ENCODE results near the gene CNTN4.
"Not testable (repeated sequence)": the region's sequence is repeated elsewhere in the genome, so short reads cannot be mapped to it uniquely, and the experiment has no call there.

Gene CNTN4

DNA sequence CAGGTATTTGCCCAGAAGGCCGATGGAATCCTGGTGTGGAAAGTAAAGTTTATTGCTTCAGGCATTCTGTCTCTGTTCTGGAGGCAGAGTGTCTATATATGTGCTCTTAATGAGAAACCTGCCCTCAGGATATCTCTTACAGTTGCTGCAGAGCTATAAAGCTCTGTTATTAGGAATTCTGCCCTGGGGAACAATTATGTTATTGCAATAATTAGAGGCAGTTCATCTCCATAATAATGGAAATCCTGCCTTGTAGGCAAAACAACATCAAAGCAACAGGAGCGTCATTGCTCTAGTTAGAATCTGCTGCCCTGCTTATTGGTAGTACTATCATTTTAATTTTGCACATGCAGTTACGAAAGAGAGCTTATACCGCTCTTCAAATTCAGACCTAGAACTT is 835.9 kb downstream of the CNTN4 start:
- DNase-seq = no peak

DNA sequence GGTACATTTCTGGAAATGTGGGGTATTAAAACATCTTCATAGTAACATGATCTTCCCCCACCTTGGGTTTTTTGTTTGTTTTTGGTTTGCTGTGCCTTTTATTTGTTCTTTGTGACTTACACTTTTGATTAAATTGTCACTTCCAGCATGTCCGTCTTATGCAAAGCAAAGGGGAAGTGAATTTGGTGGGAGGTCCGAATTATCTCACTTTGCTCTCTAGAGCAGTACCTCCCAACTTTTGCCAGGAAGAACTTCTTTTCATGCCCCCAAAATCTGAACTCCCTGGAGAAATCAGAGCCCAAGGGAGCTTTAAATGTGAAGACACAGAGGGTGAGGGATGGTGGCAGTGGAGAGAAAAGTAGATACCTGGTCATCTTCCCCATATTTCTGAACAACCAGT is 838.4 kb downstream of the CNTN4 start:
- DNase-seq = no peak

DNA sequence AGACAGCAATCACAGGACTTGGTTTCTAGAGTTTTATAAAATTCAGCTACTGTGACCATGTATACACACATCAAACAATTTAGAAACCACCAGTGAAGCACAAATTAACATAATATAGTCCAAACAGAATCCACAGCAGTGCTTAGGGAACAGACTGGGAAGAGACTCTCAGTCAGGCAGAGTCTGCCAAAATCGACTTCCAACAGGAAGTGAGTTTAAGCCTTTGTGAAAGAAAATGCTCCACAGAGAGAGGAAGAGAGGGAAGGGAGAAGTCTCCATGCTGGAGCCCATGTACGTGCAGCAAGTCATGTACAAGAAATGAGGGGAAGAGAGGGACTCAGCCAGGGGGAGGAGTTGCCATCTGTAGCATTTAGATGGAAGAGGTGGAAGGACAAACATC is 838.9 kb downstream of the CNTN4 start:
- DNase-seq = no peak

DNA sequence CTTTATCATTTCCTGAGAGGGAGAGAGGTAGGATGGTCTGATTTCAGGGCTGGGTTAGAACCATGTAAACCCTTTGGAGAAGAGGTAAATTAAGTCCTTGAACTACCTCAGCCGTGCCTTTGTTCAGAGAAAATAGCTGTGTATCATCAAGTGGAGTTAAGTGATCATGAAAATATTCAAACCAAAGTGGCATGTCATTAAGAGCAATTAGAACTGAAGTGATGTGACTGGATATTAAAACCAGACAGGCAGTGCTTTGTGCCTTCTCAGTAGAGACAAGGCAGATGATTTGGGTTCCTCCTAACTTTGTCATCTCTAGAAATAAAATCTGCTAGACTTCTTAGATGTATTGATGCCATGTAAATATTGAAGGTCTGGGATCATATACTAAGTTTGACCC is 840.0 kb downstream of the CNTN4 start:
- no peak for DNase-seq

DNA sequence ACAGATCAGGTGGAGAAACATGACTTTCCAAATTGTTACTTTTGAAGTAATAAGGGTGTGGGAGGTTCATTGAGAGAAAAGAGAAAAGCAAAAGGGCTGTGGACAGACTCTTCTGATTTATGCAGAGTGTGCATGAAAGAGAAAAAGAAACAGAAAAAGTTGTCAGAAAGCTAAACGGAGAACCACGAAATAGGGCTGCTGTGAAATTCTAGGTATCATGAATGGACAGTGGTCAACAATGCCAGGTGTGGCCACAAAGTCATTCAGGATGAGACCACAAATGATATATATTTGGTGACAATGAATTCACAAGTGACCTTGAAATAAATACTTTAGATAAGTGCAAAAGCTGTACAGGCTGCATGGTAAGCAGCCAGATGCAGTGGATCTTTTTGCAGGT is 841.4 kb downstream of the CNTN4 start:
- DNase-seq = no peak

DNA sequence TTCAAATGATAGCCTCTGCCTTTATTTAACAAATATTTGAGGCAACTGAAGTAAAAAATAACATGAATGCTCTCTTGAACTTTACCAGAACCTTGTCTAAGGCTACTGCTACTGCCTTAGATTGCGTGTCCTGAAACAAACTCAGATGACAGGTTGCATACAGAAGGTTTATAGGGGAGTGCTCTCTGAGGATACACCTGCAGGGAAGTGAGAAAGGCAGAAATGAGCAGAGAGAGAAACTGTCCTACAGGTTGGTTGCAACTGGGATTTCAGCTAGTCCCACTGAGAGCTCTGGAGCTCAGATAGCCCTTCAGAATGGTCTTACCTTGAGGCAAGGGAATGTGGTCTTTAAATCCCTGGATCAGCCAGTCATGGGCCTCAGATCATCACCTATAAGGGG is 846.0 kb downstream of the CNTN4 start:
- no peak for DNase-seq

DNA sequence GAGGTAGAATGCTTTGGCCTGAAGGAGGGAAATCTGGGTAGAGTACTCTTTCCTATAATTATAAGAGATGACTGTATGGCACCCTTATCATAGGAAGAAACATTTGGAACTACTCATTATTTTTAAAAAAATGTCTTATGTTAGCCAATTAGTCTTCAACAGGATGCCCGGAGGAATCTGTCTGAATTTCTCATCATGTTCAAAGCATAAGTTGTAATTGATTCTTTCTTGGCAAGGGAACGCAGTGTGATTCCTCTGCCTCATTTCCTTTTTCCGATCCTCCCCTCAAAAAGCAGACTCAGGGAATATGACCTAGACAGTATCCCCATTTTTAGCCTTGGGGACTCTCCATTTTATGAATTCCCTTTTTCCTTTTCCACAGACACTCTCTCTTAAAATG is 846.5 kb downstream of the CNTN4 start:
- no peak for DNase-seq

DNA sequence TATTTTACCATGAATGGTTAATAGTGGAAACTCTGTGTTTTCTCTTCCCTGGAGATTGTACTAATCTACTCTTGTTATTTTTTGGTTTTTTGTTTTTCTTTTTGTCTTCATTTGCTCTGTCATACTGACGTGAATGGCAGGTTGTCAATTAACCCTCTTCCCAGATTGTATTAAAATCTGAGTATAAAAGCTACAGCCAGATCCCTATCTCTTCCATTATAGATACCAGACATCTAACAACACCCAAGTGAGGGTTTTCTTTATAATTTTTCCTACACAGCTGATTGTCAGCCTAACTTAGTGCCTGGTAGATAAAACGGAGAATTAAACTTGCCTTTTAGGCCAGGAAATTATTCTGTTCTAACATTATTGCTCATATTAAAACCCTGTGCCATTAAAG is 848.9 kb downstream of the CNTN4 start:
- DNase-seq = no peak

DNA sequence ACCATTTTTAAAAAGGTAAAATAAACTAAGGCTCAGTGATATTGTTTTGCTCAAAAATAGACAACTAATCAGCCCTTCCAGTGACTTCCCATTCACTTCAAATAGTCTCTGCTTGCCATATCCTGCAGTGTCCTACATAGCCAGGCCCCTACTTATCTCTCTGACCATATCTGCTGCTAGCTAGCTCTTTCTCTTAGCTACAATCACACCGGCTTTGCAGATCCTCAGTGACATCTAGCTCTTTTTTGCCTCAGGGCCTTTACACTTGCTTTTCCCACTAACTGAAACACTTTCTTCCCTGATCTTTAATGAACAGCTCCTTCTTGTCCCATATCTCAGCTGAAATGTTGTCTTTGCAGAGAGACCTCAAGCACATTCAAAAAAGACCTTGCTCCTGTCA is 850.2 kb downstream of the CNTN4 start:
- DNase-seq = no peak

DNA sequence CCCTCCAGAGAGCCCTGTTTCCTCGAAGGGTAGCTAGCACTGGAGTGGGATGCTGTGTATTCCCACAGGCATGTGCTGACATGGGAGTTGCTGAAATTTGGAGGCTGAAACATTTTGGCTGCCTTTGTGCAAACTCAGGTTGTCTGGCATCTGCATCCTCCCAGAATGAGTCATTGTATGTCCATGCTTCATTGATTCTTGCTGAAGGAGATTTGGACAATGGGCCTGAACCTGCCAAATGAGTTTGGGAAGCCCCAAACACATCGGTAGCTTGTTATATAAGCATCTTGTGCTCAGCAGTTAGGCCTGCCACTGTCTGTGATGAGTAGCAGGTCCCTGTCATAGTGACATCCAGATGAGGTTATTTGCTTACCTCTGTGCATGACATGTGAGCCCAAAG is 851.5 kb downstream of the CNTN4 start:
- no peak for DNase-seq

DNA sequence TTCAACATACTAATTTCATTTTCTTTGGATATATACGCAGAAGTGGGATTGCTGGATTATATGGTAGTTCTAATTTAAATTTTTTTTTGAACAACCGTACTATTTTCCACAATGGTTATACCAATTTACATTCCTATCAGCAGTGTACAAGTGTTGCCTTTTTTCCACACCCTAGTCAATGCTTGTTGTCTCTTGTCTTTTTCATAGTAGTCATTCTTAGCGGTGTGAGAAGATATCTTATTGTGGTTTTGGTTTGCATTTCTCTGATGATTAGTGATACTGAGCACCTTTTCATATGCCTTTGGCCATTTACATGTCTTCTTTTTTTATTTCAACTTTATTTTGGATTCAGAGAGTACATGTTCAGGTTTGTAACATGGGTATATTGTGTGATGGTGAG is 858.4 kb downstream of the CNTN4 start:
- no peak for DNase-seq

DNA sequence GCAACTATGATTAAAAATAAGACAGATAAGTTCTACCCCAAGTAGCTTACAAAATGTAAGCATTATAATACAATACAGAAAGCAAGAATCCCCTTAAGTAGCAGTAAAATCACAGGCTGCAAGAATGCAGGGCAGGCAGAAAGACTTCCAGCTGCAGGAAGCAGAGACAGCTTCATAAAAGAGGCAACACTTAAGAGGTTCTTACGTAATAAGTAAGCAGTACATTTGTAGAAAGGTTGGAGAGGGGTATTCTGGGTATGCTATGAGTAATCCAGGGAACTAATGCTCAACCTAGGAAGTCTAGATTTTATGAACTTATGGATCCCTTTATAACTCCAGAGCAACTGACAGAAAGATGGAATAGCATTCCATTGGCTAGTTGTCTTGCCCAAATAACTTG is 859.9 kb downstream of the CNTN4 start:
- DNase-seq = no peak

DNA sequence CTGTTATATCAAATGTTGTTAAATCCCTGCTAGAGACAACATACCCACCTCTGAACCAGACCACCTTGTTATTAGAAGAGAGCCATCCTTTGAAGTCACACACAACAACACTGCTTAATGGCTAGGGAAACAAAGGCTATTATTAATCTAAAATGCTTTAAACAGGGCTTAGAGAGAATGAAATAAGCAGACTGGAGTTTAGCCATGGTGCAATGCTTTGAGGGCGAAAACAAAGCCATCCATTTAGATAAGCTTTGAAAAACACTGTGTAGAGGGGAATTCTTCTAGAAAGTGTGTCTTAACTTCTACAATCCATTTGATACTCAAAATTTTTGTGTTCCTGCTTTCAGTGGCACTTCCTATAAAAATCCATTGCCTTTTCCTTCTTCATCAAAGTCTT is 862.9 kb downstream of the CNTN4 start:
- no peak for DNase-seq

DNA sequence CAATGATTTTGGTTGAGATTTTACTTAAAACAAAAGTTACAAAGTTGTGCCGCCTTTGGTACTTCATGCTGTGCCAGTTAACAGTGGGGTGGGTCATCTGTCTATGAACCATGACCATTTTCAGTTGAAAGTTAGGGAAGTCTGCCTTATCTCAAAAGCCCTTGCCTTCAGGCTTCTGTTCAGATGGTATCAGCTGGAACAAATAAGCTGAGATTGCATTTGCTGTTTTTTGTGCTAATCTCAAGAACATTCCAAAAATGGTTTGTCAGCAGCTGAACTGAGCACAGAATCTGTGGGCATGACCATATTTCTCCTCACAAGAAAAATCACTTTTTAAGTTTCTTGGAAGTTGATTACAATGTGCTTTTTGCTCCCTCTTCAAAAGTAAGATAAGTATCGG is 869.2 kb downstream of the CNTN4 start:
- DNase-seq = no peak

DNA sequence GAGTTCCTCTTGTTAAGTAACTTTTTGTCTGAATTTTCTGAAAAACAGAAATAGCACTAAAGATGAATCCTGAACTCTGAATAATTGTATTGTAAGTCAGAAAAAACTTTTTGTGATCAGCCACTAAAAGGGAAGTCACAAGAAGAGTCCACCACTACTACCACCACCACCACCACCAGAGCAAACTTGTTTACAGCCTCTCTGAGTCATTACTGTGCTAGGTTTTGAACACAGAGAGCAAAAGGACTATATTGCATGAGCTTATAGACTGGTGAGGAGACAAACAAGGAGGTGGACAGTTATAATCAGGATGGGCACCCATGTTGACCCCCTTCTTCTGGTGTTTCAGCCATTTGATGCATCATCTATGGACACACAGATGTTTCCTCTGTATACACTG is 869.8 kb downstream of the CNTN4 start:
- DNase-seq = no peak

DNA sequence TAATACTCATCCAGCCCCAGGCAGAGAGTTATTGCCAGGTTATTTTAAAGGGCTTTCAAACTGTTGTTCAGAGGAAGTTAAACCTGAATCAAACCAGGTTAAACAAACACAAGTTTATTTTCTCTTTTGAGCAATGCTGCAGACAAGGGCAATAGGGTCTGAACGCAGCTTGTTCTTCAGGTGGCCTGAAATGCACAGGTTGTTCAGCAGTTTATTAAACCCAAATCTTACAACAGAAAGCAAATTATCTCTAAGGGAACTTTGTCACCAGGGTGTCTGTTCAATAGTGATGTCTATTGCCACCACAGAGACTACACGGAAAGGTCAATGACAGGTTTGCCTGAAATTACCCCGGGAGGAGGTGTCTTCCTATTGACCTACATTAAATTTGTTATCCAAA is 877.5 kb downstream of the CNTN4 start:
- DNase-seq = no peak

DNA sequence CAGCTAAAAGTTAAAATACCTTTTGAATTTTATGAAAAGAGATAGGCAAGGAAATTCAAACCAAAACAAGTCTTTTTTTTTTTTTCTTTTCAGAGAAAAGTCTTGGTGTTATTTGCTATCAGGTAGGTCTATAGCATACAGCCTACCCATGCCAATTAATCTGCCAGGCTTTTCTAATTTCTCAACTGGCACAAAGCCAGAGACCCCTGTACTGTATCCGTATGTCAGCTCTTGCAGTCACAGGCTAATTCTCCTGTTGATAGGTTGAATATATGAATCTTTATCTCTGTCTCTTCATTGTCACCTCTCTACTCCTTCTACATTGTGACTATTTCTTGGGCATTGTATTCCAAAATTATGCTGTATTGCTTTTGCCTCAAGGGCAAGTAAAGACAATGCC is 878.1 kb downstream of the CNTN4 start:
- DNase-seq = no peak

DNA sequence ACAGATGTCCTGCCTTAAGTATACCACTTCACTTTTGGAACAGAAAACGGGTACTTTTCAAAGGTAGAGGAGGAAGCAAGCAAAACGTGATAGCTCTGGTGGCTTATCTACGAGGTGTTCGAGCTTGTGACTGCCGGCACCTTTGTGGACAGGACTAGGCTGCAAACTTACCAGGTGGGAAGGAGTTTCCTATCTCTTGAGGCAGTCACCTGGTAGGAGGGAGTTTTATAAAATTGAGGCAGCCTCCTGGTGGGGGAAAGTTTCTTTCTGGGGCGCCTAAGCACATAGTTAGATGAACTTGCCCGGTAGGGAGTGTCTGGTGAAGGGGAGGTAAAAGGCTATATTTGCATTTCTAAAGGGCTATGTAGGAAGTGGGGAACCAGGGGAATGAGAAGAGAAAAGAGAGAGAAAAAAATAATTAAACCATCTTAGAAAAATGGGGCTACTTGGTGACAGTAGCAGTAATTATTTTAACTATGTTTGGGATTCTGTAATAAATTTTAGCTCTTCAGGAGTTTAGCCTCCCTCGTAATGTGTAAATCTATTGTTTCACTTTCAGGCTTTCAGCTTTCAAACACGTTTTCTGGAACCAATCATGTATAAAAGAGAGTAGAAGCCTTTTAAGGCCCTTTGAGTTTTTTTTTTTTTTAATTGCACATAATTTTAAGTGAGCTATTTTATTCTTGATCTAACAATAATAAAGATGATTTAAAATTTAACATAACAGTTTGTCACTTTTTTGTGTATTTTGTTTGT is 880.5 kb downstream of the CNTN4 start:
- no peak for DNase-seq

DNA sequence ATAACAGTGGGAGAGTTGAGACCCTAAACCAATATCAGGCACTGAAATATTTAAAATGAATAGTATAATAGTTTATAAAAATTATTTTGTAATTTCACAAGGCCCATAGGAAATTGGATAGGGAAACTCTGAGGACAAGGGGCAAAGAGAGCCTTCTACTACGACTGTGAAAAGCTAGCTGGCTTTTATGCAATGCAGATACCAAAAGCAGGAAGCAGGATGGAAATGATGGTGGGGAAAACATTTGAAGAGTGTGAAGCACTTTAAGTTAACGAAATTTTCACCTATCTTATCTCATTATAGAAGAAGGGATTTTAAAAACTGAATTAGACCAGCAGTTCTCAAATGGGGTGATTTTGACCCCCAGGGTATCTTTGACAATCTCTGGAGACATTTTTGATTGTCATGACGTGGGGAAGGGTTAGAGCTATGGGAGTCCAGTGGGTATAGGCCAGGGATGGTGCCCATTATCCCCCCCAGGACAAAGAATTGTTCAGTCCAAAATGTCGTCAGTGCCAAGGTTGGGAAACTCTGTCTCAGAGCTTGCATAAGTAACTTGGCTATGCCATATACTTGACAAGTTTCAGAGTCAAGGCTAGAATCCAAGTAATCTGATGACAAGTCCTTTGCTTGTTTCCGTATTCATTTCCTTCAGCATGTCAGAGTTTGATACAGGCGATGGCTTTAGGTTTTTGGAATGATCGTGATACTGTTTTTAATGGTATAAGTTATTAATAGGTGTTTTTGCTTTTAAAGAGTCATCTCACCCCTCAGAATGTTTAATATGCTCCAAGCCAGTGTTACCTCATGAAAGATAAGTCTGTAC is 885.6 kb downstream of the CNTN4 start:
- DNase-seq = no peak

DNA sequence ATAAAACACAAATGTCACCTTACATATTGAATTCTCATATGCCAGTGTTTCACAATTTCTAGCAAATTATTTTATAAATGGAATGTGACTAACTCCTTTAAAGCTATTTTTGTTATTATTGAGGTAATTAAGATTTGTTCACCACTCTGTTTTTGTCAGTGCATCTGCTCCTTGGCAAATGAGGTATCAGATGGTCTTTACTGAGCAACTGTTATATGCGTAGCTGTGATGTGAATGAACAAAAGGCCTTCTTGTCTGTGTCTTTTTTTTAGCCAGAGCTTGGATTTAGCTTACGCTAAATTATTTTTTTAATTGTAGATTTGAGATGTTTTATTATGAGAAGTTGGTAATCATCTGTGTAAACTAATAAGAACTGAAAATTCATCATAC is 886.2 kb downstream of the CNTN4 start:
- DNase-seq = no peak

DNA sequence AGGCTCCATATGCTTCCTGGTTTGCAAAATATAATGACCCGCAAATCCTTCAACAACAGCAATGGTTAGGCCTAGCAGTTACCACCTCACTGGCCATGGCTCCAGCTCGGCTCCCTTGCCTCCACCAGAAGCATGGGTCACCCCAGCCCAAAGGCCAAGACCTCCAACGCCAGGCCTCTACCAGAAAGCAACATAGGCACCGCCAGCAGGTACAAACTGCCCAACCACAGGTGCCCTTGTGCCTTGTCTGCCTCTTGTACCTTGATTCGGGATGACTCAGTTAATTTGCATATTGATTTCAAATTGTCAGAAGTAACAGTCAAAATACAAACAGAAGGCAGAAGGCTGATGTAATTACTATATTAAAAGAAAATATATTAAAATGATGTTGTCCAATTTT is 886.8 kb downstream of the CNTN4 start:
- no peak for DNase-seq

DNA sequence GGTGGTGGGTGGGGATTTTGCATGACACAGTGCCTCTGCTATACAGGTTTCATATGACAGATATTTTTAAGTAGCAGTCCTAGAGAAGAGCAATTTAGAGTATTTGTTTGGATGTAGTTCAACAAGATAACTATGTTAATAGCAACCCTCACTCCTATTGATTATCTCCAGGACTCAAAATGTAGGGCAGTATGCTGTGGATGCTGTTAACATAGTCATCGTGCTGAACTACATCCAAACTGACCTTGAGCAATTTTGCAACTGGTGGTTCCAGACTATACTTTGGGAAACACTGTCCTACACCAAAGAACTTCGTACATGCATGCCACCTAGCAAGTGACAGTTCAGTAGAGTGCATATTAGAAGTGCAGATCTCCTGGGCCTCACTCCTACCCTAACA is 893.9 kb downstream of the CNTN4 start:
- DNase-seq = no peak

DNA sequence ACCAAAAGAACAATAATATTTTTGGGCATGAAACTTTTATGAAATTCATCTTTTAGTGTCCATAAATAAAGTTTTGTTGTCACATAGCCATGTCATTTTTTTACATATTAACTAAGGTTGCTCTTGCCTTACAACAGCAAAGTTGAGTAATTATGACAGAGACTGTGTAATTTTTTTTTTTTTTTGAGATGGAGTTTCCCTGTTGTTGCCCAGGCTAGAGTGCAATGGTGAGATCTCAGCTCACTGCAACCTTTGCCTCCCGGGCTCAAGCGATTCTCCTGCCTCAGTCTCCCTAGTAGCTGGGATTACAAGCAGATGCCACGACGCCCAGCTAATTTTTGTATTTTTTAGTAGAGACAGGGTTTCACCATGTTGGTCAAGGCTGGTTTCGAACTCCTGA is 894.5 kb downstream of the CNTN4 start:
- DNase-seq = not testable (repeated sequence)

DNA sequence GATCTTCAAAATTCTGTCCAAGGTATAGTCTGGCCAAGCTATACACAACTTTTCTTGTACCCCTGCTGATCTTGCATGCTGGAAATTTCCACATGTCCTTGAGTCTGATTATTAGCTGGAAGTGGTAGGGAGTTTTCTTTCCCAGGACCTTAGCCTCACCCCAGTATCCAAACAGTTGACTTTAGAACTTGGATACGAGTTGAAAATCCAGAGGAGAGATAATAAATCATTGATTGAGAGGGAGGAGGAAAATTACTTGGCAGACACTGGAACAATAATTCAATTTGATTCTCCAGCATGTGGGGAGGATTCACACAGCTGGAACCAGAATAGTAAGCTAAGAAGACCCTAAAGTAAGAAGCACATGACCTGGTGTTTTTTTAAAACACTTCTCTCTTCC is 895.1 kb downstream of the CNTN4 start:
- no peak for DNase-seq

DNA sequence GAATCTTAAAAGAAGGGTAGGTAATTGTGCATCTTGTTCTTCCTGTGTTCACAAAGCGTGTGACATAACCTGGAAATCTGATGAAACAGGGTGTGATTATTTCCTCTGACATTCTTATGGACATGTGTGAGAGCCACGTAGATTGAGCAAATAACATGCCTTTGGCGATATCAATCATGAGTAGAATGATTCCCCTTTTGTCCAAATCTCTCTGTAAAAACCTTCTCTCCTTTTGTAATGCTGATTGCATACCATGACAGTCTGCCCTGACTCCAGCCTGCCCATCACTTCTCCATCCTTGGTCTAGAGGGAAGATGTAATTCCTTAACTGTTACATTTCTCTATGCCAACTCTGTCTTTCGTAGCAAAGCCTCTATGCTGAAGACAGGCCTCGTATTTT is 896.5 kb downstream of the CNTN4 start:
- DNase-seq = no peak

Measured in CD4-positive, alpha-beta T cell treated with Interleukin-1 beta for 1 hour (primary cell).